Activated naive CD4-positive, alpha-beta T cell treated with anti-CD3 and anti-CD28 coated beads for 36 hours (primary cell): ENCODE data around the gene MRPL46. TPM values are rescaled to one million over a fixed set of nuclear protein-coding genes. Genes with fewer than 3 reads are reported as not detected.
"Not testable (repeated sequence)": the region's sequence is repeated elsewhere in the genome, so short reads cannot be mapped to it uniquely, and the experiment has no call there.

Experiments
- CTCF ChIA-PET: fragments of 350-600 bp; sonication (Branson Sonifier 250); formaldehyde crosslinking; loops from one replicate; lab custom pipeline; 2021; ENCODE audit warnings: antibody characterized with exemption; lab: Charles Lee
- DNase-seq: peaks from one replicate; pipeline ENCODE4 v3.0.0-alpha.2; 2020
- H3K27ac Mint-ChIP-seq: one replicate; pipeline ENCODE4 v1.8.0; 2021; ENCODE audit warnings: mild to moderate bottlenecking, mixed read lengths
- H3K27me3 Mint-ChIP-seq: one replicate; pipeline ENCODE4 v1.8.0; 2021; ENCODE audit warnings: low read depth, mixed read lengths
- H3K36me3 Mint-ChIP-seq: one replicate; pipeline ENCODE4 v1.8.0; 2021; ENCODE audit warnings: low read depth, mixed read lengths
- H3K4me1 Mint-ChIP-seq: one replicate; pipeline ENCODE4 v1.8.0; 2021; ENCODE audit warnings: low read depth, mixed read lengths
- H3K4me3 Mint-ChIP-seq: one replicate; pipeline ENCODE4 v1.8.0; 2021; ENCODE audit warnings: mild to moderate bottlenecking, moderate library complexity, mixed read lengths
- H3K9me3 Mint-ChIP-seq: one replicate; pipeline ENCODE4 v1.8.0; 2021; ENCODE audit warnings: mixed read lengths
- intact Hi-C: fragments of 100-400 bp; cut with micrococcal nuclease; formaldehyde crosslinking; loops from one replicate; pipeline ENCODE4 v1.15.1; 2023
- total RNA-seq, 2 experiments: library from RNA; stranded (reverse); gene quantifications; one replicate each; pipeline ENCODE4 v1.2.3, GENCODE V29; 2021

MRPL46 gene
- total RNA-seq, 2 experiments from 2014 or later, result 29.1 to 29.2 TPM

DNA sequence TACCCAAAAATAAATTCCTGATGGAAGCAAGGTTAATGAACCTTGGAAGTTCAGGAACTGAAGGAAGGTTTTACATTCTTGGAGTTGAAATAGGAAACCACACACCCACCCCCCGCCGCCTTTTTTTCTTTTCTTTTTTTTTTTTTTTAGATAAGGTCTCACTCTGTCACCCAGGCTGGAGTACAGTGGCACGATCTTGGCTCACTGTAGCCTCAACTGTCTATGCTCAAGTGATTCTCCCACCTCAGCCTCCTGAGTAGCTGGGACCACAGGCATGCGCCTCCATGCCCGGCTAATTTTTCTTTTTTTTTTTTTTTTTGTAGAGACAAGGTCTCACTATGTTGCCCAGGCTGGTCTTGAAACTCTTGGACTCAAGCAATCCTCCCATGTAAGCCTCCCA, 33.1 kb downstream of the MRPL46 start:
- H3K9me3 Mint-ChIP-seq, H3K27ac Mint-ChIP-seq, H3K4me3 Mint-ChIP-seq, CTCF ChIA-PET, DNase-seq, intact Hi-C loops, H3K4me1 Mint-ChIP-seq, H3K36me3 Mint-ChIP-seq: not testable (repeated sequence)
- H3K27me3 Mint-ChIP-seq, result peaks cover 18% of the 10 kb centered on the region

DNA sequence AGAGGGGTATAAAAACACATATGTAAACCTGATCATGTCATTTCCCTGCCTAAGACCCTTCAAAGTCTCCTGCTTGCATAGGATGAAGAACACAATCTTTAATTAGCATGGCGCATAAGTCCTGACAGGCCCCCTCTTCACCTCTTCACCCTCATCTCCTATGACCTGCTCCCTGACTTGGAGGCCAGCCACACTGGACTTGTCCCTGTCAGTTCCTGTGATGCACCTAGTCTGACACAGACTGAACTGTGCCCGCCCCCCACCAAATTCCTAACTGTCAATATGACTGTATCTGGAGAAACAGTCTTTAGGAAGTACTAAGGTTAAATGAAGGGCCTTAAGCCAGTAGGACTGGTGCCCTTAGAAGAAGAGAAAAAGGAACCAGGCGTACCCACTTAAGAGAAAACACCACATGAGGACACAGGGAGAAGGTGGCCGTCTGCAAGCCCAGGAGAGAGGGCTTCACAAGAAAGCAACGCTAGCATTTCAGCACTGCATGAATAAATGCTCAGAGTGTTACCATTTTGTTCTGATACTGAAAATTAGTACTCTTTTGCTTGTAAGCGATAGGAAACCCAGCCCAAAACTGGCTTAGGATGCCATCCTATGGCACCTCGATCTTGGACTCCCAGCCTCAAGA, 34.0 kb downstream of the MRPL46 start:
- no peaks in the 10 kb centered on the region for H3K36me3 Mint-ChIP-seq
- H3K4me1 Mint-ChIP-seq, result no peaks in the 10 kb centered on the region
- DNase-seq, result no peak
- no peak overlapping the region for H3K4me3 Mint-ChIP-seq
- CTCF ChIA-PET, result no interaction called here
- peaks cover 18% of the 10 kb centered on the region for H3K27me3 Mint-ChIP-seq
- H3K27ac Mint-ChIP-seq, result no peak overlapping the region
- H3K9me3 Mint-ChIP-seq, result no peaks in the 10 kb centered on the region
- intact Hi-C loops, result no loop called here

DNA sequence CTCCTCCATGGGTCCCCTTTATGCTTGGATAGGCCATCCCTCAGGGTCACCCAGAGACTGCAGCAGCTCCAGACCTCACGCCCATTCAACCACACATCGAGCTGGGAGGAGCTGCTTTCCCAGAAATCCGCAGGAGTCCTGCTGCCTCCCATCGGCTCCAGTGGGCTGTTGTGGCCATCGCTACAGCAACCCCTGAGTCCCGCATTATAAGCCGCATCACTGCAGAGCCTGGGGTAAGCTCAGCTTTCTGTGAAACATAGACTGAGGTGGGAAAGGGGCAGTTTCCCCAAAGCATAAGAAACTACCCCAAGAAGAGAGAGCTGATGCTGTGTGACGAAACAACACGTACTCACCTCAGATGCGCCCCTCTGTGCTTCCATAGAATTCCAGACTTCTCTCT, 35.7 kb downstream of the MRPL46 start:
- DNase-seq, result no peak
- no peak overlapping the region for H3K4me3 Mint-ChIP-seq
- no peaks in the 10 kb centered on the region for H3K9me3 Mint-ChIP-seq
- peaks cover 12% of the 10 kb centered on the region for H3K27me3 Mint-ChIP-seq
- H3K36me3 Mint-ChIP-seq, result no peaks in the 10 kb centered on the region
- intact Hi-C loops, result no loop called here
- CTCF ChIA-PET, result interaction anchor here (0.6 kb wide), 1 partner anchor 155 kb away, joined by 4 read pairs; no protein-coding TSS in a partner anchor
- no peak overlapping the region for H3K27ac Mint-ChIP-seq
- H3K4me1 Mint-ChIP-seq, result no peaks in the 10 kb centered on the region

DNA sequence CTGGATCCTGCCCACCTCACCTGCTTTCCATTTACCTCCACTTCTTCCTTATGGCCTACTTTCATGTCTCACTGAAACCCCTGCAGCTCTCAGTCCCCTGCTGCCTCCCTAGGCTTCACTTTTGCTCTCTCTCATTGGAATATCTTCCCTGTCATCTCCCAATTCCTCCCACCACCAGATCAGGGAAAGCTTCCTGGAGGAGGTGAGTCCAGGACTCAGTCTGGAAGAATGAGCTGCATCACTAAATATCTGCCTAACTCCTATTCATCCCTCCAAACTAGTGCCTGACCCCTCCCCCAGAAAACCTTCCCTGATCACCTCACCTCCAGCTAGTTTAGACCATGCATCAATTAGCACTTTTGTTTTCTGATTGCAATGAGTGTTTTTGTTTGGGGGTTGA, 37.1 kb downstream of the MRPL46 start:
- H3K9me3 Mint-ChIP-seq, result no peaks in the 10 kb centered on the region
- CTCF ChIA-PET, result interaction anchor here (0.7 kb wide), 1 partner anchor 71 kb away, joined by 3 read pairs; no protein-coding TSS in a partner anchor
- intact Hi-C loops, result no loop called here
- no peaks in the 10 kb centered on the region for H3K36me3 Mint-ChIP-seq
- H3K4me1 Mint-ChIP-seq, result no peaks in the 10 kb centered on the region
- no peak overlapping the region for H3K4me3 Mint-ChIP-seq
- H3K27ac Mint-ChIP-seq, result no peak overlapping the region
- no peak for DNase-seq
- H3K27me3 Mint-ChIP-seq, result peaks cover 8% of the 10 kb centered on the region

- CTCF ChIA-PET, result no interaction called here
- no peak for DNase-seq
- no peaks in the 10 kb centered on the region for H3K9me3 Mint-ChIP-seq
- no peak overlapping the region for H3K27ac Mint-ChIP-seq
- no peaks in the 10 kb centered on the region for H3K4me1 Mint-ChIP-seq
- H3K36me3 Mint-ChIP-seq, result no peaks in the 10 kb centered on the region
- intact Hi-C loops, result no loop called here
- H3K27me3 Mint-ChIP-seq, result peaks cover 8% of the 10 kb centered on the region
- H3K4me3 Mint-ChIP-seq, result no peak overlapping the region
Measured at GRCh38 chr15:88428805-88429605, 38.2 kb downstream of the MRPL46 start.

DNA sequence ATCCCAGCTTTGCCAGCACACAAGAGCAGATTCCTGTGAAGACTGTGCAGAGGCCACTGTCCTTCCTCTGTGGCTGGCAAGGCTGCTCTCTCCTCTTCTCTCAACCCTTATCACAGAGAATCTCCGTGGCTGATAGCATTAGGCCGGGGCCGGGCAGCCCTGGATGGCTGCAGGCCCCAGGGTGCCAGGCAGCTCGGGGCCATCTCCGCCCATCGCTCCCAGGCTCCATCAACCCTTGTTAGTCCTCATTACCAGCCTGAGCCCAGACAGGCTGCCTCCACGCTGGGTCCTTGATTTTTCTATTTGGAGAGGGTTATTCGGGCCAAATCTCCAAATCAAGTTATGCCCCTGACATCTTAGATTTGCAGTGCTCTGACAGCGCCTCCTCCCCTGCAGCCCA, 39.1 kb downstream of the MRPL46 start:
- no peak overlapping the region for H3K4me3 Mint-ChIP-seq
- H3K9me3 Mint-ChIP-seq, result no peaks in the 10 kb centered on the region
- CTCF ChIA-PET, result interaction anchor here (0.6 kb wide), 1 partner anchor 208 kb away, joined by 3 read pairs; no protein-coding TSS in a partner anchor
- DNase-seq, result no peak
- H3K27me3 Mint-ChIP-seq, result peaks cover 10% of the 10 kb centered on the region
- H3K36me3 Mint-ChIP-seq, result no peaks in the 10 kb centered on the region
- intact Hi-C loops, result no loop called here
- H3K4me1 Mint-ChIP-seq, result no peaks in the 10 kb centered on the region
- H3K27ac Mint-ChIP-seq, result no peak overlapping the region

DNA sequence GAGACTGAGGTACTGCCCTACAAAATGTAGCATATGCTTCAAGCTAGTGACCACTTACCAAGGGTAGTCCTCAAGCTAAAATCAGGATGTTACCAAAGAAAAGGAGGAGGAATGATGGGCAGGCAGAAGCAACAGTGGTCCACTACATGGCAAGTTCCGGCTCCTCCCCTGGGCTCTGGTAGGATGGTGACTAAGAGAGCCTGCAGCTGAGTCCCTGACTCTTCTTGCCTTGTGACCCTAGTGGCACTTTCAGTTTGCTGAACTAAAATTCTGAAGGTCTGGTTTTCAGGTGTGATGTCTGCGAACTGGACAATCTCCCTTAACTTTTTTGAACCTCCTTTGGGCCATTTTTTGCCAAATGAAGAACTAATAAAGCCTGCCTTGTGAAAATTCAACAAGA, 40.9 kb downstream of the MRPL46 start:
- Mint-ChIP-seq H3K4me1 (no peaks in the 10 kb centered on the region), H3K36me3 (no peaks in the 10 kb centered on the region), H3K9me3 (no peaks in the 10 kb centered on the region), H3K27ac (no peak overlapping the region), H3K27me3 (peaks cover 15% of the 10 kb centered on the region), H3K4me3 (no peak overlapping the region)
- no peak for DNase-seq
- intact Hi-C loops, result no loop called here
- CTCF ChIA-PET, result interaction anchor here (1.0 kb wide), 1 partner anchor 24 kb away, joined by 3 read pairs; no protein-coding TSS in a partner anchor

DNA sequence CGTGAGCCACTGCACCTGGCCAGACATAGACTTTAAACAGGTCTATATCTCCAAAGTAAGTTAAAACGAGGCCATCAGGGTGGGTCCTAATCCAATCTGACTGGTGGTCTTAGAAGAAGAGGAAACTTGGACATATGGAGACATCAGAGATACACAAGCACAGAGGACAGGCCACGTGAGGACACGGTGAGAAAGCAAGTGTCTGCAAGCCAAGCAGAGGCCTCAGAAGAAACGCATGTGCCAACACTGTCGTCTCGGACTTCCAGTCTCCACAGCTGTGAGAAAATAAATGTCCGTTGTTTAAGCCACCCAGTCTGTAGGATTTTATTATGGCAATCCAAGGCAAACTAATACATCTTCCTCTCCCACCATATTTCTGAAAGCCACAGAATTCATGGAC, 43.9 kb downstream of the MRPL46 start:
- H3K9me3 Mint-ChIP-seq, result no peaks in the 10 kb centered on the region
- H3K27ac Mint-ChIP-seq, result no peak overlapping the region
- no peak overlapping the region for H3K4me3 Mint-ChIP-seq
- peaks cover 24% of the 10 kb centered on the region for H3K27me3 Mint-ChIP-seq
- intact Hi-C loops, result no loop called here
- no peaks in the 10 kb centered on the region for H3K36me3 Mint-ChIP-seq
- DNase-seq, result no peak
- CTCF ChIA-PET, result no interaction called here
- H3K4me1 Mint-ChIP-seq, result peaks cover 15% of the 10 kb centered on the region

DNA sequence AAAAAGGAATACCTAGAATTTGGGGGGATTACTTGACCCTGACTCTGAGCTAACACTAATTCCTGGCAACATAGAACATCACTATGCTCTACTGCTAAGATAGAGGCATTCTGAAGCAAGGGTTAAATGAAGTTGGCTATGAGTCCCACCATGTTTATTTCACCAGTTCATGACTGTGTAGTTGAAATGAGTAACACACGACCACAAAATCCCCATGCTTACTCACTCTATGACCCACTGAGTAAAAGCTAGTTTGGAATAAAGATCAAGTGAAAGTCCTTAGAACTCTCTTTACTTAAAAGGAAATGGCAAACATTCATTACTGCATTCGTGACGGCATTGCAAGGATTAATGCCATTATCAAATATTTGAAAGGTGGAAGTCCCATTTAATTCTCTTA, 47.4 kb downstream of the MRPL46 start:
- intact Hi-C loops, result loop anchor here (1.0 kb wide), 1 partner anchor 35 kb away; no protein-coding TSS in a partner anchor
- Mint-ChIP-seq H3K4me3 (no peak overlapping the region), H3K27ac (no peak overlapping the region), H3K27me3 (peaks cover 29% of the 10 kb centered on the region), H3K9me3 (no peaks in the 10 kb centered on the region), H3K36me3 (no peaks in the 10 kb centered on the region), H3K4me1 (peaks cover 15% of the 10 kb centered on the region)
- CTCF ChIA-PET, result interaction anchor here (1.5 kb wide), 1 partner anchor 30 kb away, joined by 3 read pairs; no protein-coding TSS in a partner anchor
- peak; percentile 28 for DNase-seq

Other genes starting within 250 kb of the MRPL46 start
- 1 to 10 TPM in 1 of 2 experiments, under 1 TPM in 1; 0.95 to 1.4 TPM for gene NTRK3, start 210.6 kb downstream of the MRPL46 start, total RNA-seq
- gene MRPS11, start 320 bp upstream of the MRPL46 start, total RNA-seq, result 10 to 100 TPM; 50.3 to 57.1 TPM
- 1 to 10 TPM; 2.0 to 2.9 TPM for gene DET1, start 79.3 kb upstream of the MRPL46 start, total RNA-seq
- 10 to 100 TPM; 85.2 to 87.2 TPM for gene AEN, start 154.0 kb upstream of the MRPL46 start, total RNA-seq
- gene ISG20, start 171.6 kb upstream of the MRPL46 start, total RNA-seq, result 10 to 100 TPM; 51.2 to 56.5 TPM